Activated naive CD8-positive, alpha-beta T cell treated with anti-CD3 and anti-CD28 coated beads, Interleukin-2, amount 50 U/mL, for 16 hours (primary cell): ENCODE measurements around the gene MEGF6.

Experiments
- DNase-seq: peaks from one replicate; pipeline ENCODE4 v3.0.0-alpha.2; 2020; ENCODE audit warnings: low read depth, low spot score

The MEGF6 gene

GRCh38 chr1:3483380-3483779 lies 127.9 kb downstream of the MEGF6 start:
- DNase-seq: no peak

DNA sequence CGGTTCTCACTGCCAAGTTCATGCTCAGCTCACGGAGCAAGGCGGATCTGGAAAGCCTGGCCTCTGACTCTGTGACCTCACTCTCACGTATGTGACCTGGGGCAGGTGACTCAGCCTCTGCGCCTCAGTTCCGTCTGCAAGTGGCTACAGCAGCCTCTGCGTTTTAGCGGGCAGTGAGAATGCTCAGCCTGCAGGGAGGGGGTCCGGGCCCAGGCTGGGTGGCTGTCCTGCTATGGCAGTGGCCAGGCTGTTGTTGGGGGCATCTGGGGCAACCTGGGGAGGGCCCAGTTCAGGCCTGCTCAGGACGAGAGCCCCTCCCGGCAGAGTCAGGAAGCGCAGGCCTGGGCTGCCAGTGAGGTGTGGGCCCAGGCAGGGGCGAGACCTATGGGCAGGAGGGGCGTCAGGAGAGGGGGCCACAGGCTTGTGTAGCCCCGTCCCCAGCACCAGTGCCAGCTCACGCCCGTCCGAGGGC lies 128.9 kb downstream of the MEGF6 start:
- no peak for DNase-seq

GRCh38 chr1:3481836-3482375 lies 129.4 kb downstream of the MEGF6 start:
- no peak for DNase-seq

- no peak for DNase-seq
Measured at GRCh38 chr1:3481046-3481445, 130.3 kb downstream of the MEGF6 start.

DNA sequence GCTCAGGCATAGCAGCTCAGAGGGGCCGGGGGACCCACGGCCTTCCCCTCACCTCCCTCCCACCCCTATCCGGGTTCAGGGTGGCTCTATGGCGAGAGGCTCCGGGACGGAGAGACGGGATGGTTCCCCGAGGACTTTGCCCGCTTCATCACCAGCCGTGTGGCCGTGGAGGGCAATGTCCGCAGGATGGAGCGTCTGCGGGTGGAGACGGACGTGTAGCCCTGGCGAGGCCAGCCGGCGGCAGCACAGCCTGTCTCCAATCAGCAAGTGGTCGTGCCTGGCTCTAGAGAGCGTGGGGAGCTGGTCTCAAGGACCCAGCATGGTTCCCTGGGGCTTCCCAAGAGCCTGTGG lies 131.0 kb downstream of the MEGF6 start:
- no peak for DNase-seq

DNA sequence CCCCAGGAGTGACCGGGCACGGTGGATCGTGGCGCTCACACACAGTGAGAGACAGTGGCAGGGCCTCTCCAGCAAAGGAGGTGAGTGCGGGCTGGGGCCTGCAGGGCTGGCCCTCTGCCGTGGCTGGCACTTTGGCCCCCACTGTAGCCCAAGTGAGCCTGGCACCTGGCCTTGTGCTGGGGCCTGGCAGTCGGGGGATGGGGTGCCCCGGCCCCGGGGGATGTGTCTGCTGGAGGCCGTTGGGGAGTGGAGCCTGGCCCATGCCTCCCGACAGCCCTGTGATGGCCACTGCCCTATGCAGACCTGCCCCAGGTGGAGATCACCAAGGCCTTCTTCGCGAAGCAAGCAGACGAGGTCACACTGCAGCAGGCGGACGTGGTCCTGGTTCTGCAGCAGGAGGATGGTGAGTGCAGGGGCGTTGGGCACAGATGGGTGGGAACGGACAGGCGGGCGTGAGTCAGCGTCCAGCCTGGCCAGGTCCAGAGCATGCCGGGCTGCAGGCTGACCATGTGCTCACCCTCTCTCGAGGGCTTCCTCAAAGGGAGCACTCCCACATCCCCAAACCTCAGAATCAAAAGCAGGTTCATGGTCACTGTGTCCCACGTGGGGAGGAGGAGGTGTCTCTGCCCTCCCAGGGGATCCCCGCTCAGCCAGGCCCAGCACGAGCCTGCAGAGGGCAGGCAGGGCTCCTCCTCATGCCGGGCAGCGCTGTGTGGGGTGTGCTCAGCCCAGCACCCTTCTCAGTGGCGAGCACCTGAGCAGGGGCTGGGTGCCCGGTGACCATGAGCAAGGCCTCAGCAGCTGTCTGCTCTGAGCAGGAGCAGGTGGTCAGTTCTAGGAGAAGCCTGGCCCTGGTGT lies 131.6 kb downstream of the MEGF6 start:
- no peak for DNase-seq

DNA sequence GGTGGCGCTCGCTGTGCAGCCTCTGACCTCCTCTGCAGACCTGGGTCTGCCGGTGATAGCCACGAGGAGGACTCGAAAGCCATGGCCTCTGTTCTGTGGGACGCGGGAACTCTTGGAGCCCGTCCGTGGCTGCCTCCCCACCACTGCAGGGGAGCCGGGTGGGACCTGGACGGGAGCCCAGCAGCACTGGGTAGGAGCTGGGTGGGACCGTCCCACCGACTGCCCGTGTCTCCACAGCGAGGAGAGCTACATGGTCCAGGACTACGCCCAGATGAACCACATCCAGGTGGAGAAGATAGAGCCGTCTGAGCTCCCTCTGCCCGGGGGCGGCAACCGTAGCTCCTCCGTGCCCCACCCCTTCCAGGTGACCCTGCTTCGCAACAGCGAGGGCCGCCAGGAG lies 133.1 kb downstream of the MEGF6 start:
- no peak for DNase-seq

DNA sequence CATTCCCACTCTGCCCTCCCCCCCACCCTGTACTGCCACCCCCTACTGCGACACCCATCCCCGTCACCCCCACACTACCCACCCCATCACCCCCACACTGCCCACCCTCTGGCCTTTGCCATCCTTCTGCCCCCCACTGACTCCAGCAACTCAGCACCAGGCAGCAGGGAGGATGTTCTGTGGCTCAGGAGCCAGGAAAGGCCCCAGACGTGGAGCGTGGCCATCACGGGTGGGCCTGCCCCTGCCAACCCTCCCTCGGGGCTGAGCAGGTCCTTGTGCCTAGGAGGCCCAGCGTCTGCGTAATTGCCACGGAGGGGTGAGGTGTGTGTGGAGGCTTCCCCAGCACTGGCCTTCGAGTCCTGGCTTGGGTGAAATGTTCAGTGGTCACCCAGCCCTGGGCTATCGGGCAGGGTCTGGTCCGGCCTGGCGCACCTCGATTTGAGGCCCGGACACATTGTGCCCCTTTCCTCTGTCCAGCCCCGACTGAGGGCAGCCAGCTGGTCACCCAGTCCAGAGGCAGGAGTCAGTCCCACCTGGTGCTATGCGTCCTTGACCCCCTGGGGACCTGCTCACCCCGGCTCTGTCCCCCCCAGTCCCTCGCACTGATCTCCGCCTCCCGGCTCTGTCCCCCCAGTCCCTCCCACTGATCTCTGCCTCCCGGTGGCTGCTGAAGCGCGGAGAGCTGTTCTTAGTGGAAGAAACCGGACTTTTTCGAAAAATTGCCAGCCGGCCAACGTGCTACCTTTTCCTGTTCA lies 133.9 kb downstream of the MEGF6 start:
- no peak for DNase-seq

DNA sequence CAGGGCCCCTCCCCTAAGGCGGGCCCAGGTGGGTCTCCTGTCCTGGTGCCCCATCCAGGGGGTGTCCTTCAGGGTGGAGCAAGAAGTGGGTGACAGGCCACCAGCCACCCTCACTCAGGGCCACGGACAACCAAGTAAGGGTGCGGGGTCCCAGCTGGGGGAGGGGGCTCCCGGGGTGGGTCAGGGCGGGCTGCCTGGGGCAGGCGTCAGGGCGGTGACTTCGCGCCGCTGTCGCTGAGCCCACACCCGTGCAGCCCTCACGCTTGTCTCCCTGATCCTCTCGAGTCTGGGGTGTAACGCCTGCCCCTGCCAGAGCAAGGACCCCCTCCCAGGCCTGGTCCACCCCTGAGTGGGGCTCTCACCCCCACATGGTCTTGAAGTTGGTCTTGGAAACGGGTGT lies 134.6 kb downstream of the MEGF6 start:
- DNase-seq: no peak

DNA sequence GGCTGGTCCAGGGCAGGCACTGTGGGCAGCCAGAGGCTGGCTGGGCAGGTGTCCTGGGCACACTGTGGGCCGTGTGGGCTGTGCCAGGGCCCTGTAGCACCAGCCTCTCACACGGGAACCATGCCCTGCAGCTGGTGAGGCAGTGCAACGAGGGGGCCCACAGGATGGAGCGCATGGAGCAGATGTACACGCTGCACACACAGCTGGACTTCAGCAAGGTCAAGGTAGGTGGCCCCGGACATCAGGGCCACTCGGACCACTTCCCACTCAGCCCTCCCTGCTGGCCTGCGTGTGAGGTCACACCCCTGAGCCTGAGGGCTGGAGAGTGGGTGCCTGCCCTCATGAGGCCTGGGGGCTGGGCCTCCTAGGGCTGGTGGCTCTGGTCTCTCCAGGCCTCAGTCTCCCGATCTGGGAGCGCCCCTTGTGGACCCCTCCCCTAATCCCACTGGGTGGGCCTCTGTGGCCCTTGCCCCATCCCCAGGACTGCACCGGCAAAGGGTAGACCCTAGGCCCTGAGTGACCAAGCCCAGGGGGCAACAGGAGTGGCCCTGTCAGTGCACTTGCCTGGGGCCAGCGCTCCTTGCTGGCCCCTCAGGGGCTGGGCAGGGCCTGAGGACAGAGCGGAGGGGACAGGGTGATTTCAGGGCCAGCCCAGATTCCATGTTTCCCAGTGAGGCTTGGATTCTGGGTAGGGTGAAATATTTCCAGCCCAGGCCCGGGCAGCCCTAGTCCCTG lies 135.3 kb downstream of the MEGF6 start:
- no peak for DNase-seq

GRCh38 chr1:3474421-3474820 lies 136.9 kb downstream of the MEGF6 start:
- no peak for DNase-seq

DNA sequence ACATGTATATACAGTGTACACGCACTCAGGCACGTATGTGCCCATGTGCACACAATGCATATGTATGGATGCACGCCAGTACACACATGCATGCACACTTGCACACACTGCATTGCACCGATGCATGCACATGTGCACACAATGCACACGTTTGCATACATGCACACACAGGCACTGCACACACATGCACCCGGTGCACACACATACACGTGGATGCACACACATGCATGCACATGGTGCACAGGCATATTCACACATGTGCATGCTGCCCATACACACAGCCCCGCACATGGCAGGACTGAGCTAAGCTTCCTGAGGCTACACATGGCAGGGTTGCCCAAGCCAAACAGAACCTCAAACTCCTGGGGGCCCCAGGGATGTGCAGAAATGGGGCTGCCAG lies 137.3 kb downstream of the MEGF6 start:
- DNase-seq: no peak

DNA sequence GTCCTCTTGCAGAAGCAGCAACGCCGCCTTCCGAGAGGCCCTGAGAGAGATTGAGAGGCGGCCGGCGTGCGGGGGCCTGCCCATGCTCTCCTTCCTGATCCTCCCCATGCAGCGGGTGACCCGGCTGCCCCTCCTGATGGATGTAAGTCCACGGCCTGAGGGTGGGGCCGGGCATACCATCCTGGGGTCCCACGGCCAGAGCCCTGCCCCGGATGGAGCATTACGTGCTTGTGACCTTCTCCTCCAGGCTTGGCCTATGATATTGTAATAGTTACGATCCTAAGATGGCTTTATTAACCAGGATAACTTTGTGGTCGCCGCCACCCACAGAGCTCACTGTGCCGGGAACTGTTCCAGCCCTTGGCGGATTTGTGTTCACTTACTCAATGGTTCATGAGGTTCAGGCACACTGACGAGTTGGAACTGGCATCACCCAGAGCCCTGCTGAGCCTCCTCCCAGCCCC lies 137.9 kb downstream of the MEGF6 start:
- DNase-seq: no peak

- DNase-seq: no peak
Measured at GRCh38 chr1:3472906-3473305, 138.4 kb downstream of the MEGF6 start.

- DNase-seq: no peak
Measured at GRCh38 chr1:3472088-3472850, 139.0 kb downstream of the MEGF6 start.

GRCh38 chr1:3471356-3472087 lies 139.8 kb downstream of the MEGF6 start:
- no peak for DNase-seq

GRCh38 chr1:3470650-3471355 lies 140.5 kb downstream of the MEGF6 start:
- no peak for DNase-seq

DNA sequence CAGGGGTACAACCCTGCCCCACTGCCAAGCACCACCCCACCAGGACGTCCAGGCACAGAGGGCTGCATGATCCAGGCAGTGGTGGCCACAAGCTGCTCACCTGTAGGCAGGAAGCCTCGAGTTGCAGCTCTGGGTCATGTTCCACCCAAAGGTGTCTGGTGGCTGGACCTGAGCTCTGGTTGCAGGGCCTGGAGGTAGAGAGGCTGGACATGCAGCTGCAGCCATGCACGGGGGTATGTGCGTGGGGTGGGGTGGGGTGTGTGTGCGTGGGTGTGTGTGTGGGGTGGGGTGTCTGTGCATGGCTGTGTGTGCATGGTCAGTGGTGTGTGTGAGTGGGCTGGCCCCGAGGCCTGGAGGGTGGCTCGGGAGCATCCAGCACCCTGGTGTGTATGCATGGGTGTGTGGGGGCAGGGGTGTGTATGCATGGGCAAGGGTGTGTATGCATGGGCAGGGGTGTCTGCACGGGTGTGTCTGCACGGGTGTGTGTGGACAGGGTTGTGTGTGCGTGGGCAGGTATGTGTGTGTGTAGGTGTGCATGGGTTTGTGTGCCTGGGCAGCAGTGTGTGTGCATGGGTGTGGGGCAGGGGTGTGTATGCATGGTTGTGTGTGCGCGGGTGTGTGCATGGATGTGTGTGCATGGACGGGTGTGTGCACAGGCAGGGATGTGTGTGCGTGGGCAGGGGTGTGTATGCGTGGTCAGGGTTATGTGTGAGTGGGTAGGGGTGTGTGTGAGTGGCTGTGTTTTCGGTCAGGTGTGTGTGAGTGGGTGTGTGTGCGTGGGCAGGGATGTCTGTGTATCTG lies 141.3 kb downstream of the MEGF6 start:
- DNase-seq: no peak
